ENCODE measurements around the gene LTN1. TPM values are rescaled to one million over a fixed set of nuclear protein-coding genes. Genes with fewer than 3 reads are reported as not detected.

LTN1 gene
- total and polyA plus RNA-seq, 2 of the 13 experiments (the other 11 are each of a cell fraction or from before 2014, with no cell fraction given) = 6.7 to 24.6 TPM

DNA sequence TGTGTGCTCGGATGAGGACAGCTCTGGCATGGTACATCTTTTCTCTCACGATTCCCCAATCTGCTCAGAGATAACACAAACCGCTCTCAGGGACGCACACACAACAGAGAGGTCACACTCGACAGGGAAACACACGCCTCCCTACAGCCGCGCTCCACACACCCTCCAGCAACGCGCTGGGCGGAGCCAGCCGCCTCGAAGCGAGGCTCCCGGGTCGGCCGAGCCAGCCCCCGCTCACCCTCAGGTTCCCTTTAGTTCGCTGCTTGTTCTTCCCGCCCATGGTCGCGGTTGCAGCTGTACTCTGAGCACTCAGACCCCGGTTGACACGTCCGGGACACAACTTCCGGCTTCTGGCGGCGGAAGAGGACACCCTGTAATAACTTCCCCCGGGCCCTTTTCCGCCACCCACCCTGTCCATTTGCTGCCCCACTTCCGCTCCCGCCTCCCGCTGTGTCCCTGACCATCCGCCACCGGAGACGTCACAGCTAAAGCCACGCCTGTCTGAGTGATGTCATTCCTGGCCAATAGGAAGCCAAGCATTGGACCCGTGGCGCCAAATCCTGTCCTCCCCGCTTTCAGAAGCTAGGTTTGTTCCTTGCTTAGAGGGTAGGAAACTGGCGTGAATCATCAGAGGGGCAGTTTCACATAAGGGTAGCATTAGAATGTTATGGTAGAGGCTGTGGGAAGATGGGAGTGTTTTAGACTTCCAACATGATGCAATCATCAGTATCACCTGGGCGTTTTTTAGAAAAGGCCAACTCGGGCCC lies at the start of gene LTN1 (continued):
- peak; percentile 54; the same call in 1 of the 2 replicates for TF ChIP-seq ZNF350 (CRISPR knock-in tag; IDR thresholded peaks at IDR 0.05; ENCODE audit: borderline replicate concordance, low read depth)
- no peak for TF ChIP-seq ZNF10 (CRISPR knock-in tag; IDR thresholded peaks at IDR 0.05; ENCODE audit: borderline replicate concordance, low read depth)
- TF ChIP-seq SOX6 (IDR thresholded peaks at IDR 0.05) = no peak
- TF ChIP-seq SOX6 (CRISPR knock-in tag; IDR thresholded peaks at IDR 0.05) = peak; percentile 29; the same call in 1 of the 2 replicates
- TF ChIP-seq ZNF251 (CRISPR knock-in tag; IDR thresholded peaks at IDR 0.05) = no peak
- 0 out of 2 replicates have a peak, but pooled peaks have one; percentile 20 for TF ChIP-seq PHF21A (CRISPR knock-in tag; IDR thresholded peaks at IDR 0.05)
- peak; percentile 77; the same call in 1 of the 2 replicates for TF ChIP-seq ELF3 (CRISPR knock-in tag; IDR thresholded peaks at IDR 0.05)
- TF ChIP-seq PPARG (CRISPR knock-in tag; conservative IDR thresholded peaks at IDR 0.05) = no peak
- TF ChIP-seq, protein P1, sequence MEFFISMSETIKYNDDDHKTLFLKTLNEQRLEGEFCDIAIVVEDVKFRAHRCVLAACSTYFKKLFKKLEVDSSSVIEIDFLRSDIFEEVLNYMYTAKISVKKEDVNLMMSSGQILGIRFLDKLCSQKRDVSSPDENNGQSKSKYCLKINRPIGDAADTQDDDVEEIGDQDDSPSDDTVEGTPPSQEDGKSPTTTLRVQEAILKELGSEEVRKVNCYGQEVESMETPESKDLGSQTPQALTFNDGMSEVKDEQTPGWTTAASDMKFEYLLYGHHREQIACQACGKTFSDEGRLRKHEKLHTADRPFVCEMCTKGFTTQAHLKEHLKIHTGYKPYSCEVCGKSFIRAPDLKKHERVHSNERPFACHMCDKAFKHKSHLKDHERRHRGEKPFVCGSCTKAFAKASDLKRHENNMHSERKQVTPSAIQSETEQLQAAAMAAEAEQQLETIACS (CRISPR knock-in tag; IDR thresholded peaks at IDR 0.05) = no peak
- peak; percentile 48; the same call in 1 of the 2 replicates for TF ChIP-seq MIER3 (CRISPR knock-in tag; IDR thresholded peaks at IDR 0.05; ENCODE audit: borderline replicate concordance)
- TF ChIP-seq SRY (CRISPR knock-in tag; IDR thresholded peaks at IDR 0.05) = no peak
- TF ChIP-seq ZNF782 (CRISPR knock-in tag; IDR thresholded peaks at IDR 0.05; ENCODE audit: borderline replicate concordance) = 0 out of 2 replicates have a peak, but pooled peaks have one; percentile 44
- TF ChIP-seq ZNF580 (CRISPR knock-in tag; IDR thresholded peaks at IDR 0.05; ENCODE audit: borderline replicate concordance, low read depth) = no peak
- no peak for TF ChIP-seq GPBP1L1 (CRISPR knock-in tag; IDR thresholded peaks at IDR 0.05)
- TF ChIP-seq BHLHE40 (IDR thresholded peaks at IDR 0.05; ENCODE audit: low read length) = no peak
- no peak for TF ChIP-seq ZNF496 (CRISPR knock-in tag; IDR thresholded peaks at IDR 0.05; ENCODE audit: insufficient replicate concordance)
- TF ChIP-seq ONECUT2 (CRISPR knock-in tag; IDR thresholded peaks at IDR 0.05) = no peak
- no peak for TF ChIP-seq ZNF749 (CRISPR knock-in tag; IDR thresholded peaks at IDR 0.05; ENCODE audit: borderline replicate concordance)
- peak; percentile 83 for TF ChIP-seq FOXK1 (CRISPR knock-in tag; IDR thresholded peaks at IDR 0.05; ENCODE audit: borderline replicate concordance, low read depth)
- TF ChIP-seq, protein P2, sequence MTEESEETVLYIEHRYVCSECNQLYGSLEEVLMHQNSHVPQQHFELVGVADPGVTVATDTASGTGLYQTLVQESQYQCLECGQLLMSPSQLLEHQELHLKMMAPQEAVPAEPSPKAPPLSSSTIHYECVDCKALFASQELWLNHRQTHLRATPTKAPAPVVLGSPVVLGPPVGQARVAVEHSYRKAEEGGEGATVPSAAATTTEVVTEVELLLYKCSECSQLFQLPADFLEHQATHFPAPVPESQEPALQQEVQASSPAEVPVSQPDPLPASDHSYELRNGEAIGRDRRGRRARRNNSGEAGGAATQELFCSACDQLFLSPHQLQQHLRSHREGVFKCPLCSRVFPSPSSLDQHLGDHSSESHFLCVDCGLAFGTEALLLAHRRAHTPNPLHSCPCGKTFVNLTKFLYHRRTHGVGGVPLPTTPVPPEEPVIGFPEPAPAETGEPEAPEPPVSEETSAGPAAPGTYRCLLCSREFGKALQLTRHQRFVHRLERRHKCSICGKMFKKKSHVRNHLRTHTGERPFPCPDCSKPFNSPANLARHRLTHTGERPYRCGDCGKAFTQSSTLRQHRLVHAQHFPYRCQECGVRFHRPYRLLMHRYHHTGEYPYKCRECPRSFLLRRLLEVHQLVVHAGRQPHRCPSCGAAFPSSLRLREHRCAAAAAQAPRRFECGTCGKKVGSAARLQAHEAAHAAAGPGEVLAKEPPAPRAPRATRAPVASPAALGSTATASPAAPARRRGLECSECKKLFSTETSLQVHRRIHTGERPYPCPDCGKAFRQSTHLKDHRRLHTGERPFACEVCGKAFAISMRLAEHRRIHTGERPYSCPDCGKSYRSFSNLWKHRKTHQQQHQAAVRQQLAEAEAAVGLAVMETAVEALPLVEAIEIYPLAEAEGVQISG (CRISPR knock-in tag; IDR thresholded peaks at IDR 0.05) = peak; percentile 92
- TF ChIP-seq ARNT (IDR thresholded peaks at IDR 0.05) = no peak
- no peak for TF ChIP-seq ZNF616 (CRISPR knock-in tag; IDR thresholded peaks at IDR 0.05; ENCODE audit: low read depth)

Measured in HepG2 (cell line).